AG09319 (cell line): Measurements from ENCODE around the gene SLC22A16.

Source experiments
- DNase-seq: peaks from one replicate; pipeline ENCODE4 v3.0.0-alpha.2; 2010; ENCODE audit warnings: low read depth; ENCODE audit errors: extremely low read depth
- TF ChIP-seq, protein P1 (sequence below): IDR thresholded peaks from 2 replicates; pipeline ENCODE4 v1.5.1; 2011; ENCODE audit warnings: low read depth, mild to moderate bottlenecking, inconsistent platforms, low read length, moderate library complexity

SLC22A16 gene

DNA sequence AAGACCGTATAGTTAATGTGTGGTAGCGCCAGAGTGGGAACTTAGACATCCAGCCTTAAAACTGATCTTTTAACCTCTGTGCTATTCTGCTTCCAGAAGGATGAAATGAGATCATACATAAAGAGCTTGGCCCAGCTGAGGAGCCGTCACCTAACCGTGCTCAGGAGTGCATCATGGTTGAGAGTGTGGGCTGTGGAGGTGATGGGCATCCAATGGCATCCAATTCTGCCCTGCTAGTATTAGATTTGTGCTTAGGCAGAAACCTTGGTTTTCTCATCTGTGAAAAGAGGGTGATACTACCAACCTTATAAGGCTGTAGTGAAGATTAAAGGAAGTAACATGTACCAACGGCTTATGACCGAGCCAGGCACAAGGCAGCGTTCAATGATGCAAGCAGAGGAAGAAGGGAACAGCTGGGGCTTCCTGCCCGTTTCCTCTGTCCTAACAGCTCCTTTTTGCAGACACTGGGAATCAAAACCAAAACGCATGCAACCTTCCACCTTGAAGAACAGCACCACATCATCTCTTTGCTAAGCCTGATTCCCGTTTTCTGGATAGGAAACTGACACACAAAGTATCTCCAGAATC lies 1.3 kb downstream of the SLC22A16 start:
- no peak for DNase-seq

DNA sequence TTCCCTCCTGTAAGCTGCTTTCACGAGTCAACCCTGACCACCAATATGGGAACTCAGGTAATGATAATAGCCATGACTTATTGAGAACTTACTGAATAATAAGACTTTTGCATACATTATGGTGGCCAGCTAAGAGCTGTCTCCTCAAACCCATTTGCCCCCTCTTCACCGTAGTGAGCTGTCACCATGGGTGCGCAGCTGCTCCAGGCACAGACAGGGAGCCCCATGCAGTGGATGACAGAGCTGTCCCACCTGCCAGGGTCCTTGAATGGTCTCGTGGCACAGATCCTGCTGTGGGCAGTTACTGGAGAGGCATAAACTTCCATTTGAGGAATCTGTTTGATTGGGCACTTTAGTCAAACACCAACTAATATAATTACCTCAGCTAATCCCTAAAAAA lies 1.9 kb downstream of the SLC22A16 start:
- TF ChIP-seq, protein P1, sequence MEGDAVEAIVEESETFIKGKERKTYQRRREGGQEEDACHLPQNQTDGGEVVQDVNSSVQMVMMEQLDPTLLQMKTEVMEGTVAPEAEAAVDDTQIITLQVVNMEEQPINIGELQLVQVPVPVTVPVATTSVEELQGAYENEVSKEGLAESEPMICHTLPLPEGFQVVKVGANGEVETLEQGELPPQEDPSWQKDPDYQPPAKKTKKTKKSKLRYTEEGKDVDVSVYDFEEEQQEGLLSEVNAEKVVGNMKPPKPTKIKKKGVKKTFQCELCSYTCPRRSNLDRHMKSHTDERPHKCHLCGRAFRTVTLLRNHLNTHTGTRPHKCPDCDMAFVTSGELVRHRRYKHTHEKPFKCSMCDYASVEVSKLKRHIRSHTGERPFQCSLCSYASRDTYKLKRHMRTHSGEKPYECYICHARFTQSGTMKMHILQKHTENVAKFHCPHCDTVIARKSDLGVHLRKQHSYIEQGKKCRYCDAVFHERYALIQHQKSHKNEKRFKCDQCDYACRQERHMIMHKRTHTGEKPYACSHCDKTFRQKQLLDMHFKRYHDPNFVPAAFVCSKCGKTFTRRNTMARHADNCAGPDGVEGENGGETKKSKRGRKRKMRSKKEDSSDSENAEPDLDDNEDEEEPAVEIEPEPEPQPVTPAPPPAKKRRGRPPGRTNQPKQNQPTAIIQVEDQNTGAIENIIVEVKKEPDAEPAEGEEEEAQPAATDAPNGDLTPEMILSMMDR = no peak
- no peak for DNase-seq

More for the DNA sequence above, 1.3 kb downstream of the SLC22A16 start:
- TF ChIP-seq, protein P1 = no peak

DNA sequence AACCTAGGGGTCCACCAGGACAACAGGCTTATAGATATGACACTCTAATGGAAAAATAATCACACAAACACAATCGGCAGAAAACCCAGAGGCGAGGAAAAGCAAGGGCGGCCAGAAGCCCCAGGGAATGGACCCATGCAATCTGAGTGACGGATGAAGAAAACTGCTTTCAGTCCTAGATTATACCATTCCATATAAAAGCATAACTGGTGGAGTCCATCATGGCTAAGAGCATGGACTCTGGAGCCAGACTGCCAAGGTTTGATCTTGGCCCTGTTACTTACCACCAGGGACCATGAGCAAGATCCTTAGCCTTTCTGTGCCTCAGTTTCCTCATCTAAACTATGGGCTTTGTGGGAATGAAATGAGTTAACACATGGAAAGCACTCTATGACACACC lies 3.7 kb downstream of the SLC22A16 start:
- DNase-seq = no peak
- TF ChIP-seq, protein P1 = no peak

GRCh38 chr6:110471726-110472365 lies 4.6 kb downstream of the SLC22A16 start:
- no peak for DNase-seq
- TF ChIP-seq, protein P1 = no peak

DNA sequence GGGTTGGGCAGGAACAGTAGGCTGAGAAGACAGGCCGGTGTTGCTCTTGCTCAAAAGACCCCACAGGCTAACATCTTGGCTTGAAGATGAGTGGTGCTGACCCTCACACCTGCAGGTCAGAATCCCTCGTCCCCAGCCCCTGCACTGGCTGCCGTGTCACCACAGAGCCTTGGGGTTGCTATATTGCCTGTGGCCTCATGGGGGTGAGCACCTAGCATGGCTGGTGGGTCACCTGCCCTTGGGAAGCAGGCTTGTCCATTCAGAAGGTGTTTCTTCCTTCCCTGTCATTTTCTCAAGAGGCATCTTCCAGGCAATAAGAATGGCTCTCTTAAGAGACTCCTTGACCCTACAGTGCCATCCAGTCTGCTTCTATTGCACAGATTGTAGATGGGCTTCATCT lies 7.7 kb downstream of the SLC22A16 start:
- TF ChIP-seq, protein P1 = no peak
- DNase-seq = no peak

GRCh38 chr6:110467566-110468140 lies 8.8 kb downstream of the SLC22A16 start:
- TF ChIP-seq, protein P1 = no peak

DNA sequence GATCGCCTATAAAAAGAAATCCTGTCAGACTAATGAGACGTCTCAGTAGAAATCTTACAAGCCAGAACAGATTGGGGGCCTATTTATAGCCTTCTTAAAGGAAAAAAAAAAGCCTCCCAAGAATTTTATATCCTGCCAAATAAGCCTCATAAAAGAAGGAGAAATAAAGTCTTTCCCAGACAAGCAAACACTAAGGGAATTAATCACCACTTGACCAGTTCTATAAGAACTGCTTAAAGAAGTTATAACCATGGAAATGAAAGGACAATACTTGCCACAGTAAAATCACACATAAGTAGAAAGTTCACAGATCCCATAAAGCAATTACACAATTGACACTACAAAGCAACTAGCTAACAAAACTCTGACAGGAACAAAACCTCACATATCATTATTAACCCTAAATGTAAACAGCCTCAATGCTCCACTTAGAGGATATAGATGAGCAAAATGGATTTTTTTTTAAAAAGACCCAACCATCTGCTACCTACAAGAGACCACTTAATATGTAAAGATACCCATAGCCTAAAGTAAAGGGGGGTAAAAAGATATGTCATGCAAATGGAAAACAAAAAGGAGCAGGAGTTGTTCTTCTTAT lies 13.4 kb downstream of the SLC22A16 start:
- TF ChIP-seq, protein P1 = no peak
- DNase-seq = no peak

More at GRCh38 chr6:110467566-110468140, 8.8 kb downstream of the SLC22A16 start:
- DNase-seq = no peak
